GM21737 (cell line): Measurements from ENCODE around the gene SLC22A31.
"Not testable (repeated sequence)": the region's sequence is repeated elsewhere in the genome, so short reads cannot be mapped to it uniquely, and the experiment has no call there.

ENCODE experiments used
- ATAC-seq: cut with Tn5 transposase; IDR thresholded peaks from one replicate; pipeline ENCODE4 v1.9.1; 2021; ENCODE audit warnings: mild to moderate bottlenecking, moderate library complexity; ENCODE audit not compliant: unreplicated experiment

Gene SLC22A31

GRCh38 chr16:89193576-89194293 is 6.6 kb downstream of the SLC22A31 start:
- no peak for ATAC-seq

- no peak for ATAC-seq
Observed at GRCh38 chr16:89192956-89193575, 7.3 kb downstream of the SLC22A31 start.

- peak; percentile 40 for ATAC-seq
Observed at GRCh38 chr16:89192186-89192955, 8.0 kb downstream of the SLC22A31 start.

- ATAC-seq = no peak
Observed at GRCh38 chr16:89191901-89192185, 8.5 kb downstream of the SLC22A31 start.

DNA sequence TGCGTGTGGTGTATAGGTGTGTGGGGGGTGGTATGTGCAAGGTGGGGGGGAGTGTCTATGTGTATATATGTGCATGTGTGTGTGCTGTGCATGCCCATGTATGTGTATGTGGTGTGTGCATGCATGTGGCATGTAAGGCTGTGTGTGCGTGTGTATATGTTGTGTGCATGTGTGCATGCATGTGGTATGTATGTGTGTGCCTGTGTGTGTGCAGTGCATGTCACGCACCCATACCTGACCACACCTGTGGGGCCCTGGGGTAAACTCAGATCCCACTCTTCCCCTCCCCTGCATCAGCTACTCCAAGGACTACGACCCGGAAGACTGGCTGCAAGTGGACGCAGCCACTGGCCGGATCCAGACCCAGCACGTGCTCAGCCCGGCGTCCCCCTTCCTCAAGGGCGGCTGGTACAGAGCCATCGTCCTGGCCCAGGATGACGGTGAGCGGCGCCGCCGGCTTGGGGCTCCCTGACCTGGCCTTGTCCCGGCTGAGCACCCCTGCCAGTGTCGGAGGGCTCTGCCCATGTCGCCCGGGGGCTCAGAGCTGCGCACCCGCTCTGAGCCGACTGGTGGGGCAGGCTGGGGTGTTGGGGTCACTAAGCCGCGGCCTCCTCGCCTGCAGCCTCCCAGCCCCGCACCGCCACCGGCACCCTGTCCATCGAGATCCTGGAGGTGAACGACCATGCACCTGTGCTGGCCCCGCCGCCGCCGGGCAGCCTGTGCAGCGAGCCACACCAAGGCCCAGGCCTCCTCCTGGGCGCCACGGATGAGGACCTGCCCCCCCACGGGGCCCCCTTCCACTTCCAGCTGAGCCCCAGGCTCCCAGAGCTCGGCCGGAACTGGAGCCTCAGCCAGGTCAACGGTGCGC is 9.1 kb downstream of the SLC22A31 start:
- ATAC-seq = no peak

- ATAC-seq = no peak
Observed at GRCh38 chr16:89190150-89190958, 10.0 kb downstream of the SLC22A31 start.

DNA sequence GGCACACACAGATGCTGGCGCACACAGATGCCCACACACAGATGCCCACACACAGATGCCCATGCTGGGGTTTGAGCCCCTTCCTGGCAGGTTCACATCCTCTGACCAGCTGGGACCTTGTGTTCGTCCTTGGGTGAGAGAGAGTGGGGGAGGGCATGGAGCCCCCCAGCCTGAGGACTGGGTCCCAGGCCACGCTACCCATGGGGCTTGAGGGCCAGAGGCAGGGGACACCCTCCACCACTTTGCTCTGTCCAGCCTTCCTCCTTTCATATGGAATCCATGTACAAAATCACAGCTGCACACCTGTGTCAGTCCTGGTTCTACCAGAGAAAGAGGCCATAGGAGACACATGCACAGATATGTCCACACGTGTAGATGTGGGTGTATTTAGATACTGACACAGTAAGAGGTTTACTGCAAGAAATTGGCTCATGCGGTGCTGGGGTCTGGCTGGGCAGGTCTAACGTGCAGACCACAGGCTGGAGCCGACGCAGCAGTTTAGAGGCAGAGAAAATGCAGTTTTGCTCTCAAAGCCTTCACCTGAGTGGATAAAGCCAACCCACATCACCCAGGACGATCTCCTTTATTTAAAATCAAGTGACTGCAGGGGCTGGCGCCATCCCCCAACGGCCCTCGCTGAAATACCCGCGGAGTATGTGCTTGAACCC is 10.8 kb downstream of the SLC22A31 start:
- ATAC-seq = no peak

DNA sequence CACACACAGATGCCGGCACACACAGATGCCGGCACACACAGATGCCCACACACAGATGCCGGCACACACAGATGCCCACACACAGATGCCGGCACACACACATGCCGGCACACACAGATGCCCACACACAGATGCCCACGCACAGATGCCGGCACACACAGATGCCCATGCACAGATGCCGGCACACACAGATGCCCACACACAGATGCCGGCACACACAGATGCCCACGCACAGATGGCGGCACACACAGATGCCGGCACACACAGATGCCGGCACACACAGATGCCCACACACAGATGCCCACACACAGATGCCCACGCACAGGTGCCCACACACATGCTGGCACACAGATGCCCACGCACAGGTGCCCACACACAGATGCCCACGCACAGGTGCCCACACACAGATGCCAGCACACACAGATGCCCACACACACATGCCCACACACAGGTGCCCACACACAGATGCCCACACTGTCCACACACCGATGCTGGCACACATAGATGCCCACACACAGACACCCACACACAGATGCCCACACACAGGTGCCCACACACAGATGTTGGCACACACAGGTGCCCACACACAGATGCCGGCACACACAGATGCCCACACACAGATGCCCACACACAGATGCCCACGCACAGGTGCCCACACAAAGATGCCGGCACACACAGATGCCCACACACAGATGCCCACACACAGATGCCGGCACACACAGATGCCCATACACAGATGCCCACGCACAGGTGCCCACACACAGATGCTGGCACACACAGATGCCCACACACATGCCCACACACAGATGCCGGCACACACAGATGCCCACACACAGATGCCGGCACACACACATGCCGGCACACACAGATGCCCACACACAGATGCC is 11.6 kb downstream of the SLC22A31 start:
- not testable (repeated sequence) for ATAC-seq

DNA sequence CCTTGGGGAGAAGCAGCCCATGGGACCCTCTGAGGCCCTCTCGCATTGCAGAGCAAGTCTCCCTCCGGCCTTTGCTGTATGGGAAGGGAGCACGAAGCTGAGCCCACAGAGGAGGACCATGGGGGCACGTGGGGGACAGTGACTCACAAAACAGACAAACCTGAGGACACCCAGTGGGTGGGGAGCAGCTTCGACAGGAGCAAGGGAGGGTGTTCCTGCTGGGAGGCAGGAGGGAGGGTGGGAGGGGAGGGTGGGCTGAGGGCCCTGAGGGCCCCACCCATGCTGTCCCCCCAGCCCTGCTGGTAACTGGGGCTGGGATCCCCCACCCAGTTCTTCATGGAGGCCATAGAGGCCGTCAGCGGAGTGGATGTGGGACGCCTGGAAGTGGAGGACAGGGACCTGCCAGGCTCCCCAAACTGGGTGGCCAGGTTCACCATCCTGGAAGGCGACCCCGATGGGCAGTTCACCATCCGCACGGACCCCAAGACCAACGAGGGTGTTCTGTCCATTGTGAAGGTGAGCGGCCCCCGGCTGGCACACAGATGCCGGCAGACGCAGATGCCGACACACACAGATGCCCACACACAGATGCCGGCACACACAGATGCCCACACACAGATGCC is 12.5 kb downstream of the SLC22A31 start:
- ATAC-seq = no peak

GRCh38 chr16:89187032-89187769 is 13.1 kb downstream of the SLC22A31 start:
- no peak for ATAC-seq

GRCh38 chr16:89186593-89187031 is 13.7 kb downstream of the SLC22A31 start:
- not testable (repeated sequence) for ATAC-seq

- not testable (repeated sequence) for ATAC-seq
Observed at GRCh38 chr16:89185887-89186592, 14.3 kb downstream of the SLC22A31 start.

DNA sequence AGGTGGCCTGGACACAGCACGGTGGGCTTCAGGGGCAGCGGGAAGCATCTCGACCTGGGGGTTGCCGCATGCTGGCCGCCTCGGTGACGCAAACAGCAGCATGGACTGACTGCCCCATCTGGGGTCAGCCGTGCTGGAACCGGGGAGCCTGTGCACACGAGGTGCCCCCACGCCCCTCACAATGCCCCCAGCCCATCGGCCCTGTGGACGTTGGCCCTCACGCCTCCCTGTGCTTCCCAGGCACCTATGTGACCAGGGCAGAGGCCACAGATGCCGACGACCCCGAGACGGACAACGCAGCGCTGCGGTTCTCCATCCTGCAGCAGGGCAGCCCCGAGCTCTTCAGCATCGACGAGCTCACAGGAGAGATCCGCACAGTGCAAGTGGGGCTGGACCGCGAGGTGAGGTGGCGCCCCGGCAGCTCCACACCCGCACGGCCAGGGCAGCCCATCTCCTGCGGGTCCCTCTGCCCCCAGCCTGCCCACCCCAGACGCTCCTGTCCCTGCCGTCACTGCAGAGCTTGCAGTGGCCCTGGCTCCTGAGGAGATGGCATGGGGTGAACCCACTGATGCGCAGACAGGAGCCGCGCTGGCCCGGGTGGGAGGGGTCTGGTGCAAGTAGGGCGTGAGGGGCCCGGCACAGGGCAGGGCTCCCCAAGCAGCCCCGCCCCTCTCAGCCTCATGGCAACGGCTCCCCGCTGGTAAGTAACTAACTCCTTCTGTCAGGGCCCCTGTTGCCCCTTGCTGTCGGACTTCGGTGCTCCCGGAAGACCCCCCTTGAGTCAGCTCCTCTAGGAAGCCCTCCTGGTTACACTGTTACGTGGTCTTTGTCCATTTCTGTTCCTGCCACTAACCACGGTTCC is 15.2 kb downstream of the SLC22A31 start:
- no peak for ATAC-seq

- ATAC-seq = no peak
Observed at GRCh38 chr16:89184677-89184932, 15.7 kb downstream of the SLC22A31 start.

DNA sequence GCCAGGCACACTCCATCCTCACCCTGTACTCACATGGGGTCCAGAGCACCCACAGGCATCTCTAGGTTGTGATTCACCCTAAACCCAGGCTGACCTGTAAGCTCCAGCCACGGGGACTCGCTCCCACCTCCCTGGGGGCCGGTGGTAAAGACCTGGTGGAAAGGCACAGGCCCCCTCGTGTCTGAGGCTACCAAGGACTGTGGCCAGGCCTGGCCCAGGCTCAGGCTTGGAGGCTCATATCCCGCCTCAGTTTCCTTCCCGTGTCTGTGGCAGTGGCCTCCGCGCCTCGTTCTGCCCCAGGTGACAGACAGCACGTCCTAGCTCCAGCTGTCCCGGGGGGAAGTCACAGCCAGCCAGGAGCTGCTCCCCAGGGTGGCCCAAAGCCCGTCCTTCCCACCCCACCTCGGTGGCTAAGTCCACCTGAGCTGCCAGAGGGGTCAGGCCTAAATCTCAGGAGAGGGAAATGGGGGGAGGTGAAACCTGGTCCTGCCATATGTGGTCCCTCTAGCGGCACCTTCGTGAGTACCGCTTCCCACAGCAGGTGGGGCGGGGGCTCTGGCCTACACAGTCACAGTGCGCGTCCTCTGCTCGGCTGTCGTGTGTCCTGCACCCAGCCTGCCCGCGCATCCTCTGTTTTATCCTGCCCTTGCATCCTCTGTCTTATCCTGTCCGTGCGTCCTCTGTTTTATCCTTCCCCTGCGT is 16.2 kb downstream of the SLC22A31 start:
- no peak for ATAC-seq

GRCh38 chr16:89183463-89183862 is 16.9 kb downstream of the SLC22A31 start:
- no peak for ATAC-seq
